ENCODE data around the gene MSRB3. TPM values are rescaled to one million over a fixed set of nuclear protein-coding genes. Genes with fewer than 3 reads are reported as not detected.

Gene MSRB3
- total and polyA plus RNA-seq, 2 donors (not counting 1 experiment from before 2014, with no cell fraction given) = 46.9 to 105 TPM

GRCh38 chr12:65511912-65512311, 233.4 kb downstream of the MSRB3 start:
- H3K27ac ChIP-seq (ENCODE audit: insufficient read depth, low read length) = no peak overlapping the region
- no peak overlapping the region for H3K4me3 ChIP-seq (replicated peaks in 1 of 4; ENCODE audit: control extremely low read depth in 1 of 4, insufficient read depth in 1 of 4, low read depth in 3 of 4, low read length in 4 of 4)
- no peak overlapping the region for H3K4me2 ChIP-seq (ENCODE audit: extremely low read depth, insufficient read depth, low read length)

More at GRCh38 chr12:65511912-65512311, 233.4 kb downstream of the MSRB3 start:
- H4K20me1 ChIP-seq (ENCODE audit: control insufficient read depth, extremely low read depth, insufficient read depth, low read length) = no peaks in the 10 kb centered on the region
- no peak overlapping the region for H3K9ac ChIP-seq (ENCODE audit: insufficient read depth, low read length)
- TF ChIP-seq CTCF (conservative IDR thresholded peaks at IDR 0.05 in 1 of 2, IDR thresholded peaks at IDR 0.05 in 1 of 2; ENCODE audit: low read depth in 1 of 2, low read length in 2 of 2) (no peak), EZH2 (IDR thresholded peaks at IDR 0.05; ENCODE audit: low read length, missing control alignments) (no peak)
- DNase-seq (ENCODE audit: low read depth in 2 of 2) = no peak
- no peaks in the 10 kb centered on the region for H3K79me2 ChIP-seq (ENCODE audit: control insufficient read depth, insufficient read depth, low read length)
- no peaks in the 10 kb centered on the region for H3K36me3 ChIP-seq (ENCODE audit: control insufficient read depth, insufficient read depth, low read length)
- no peaks in the 10 kb centered on the region for H3K9me3 ChIP-seq (ENCODE audit: control insufficient read depth, insufficient read depth, low read depth, low read length)
- peaks cover 4% of the 10 kb centered on the region for H3K4me1 ChIP-seq (ENCODE audit: control insufficient read depth, extremely low read depth, insufficient read depth, low read length)
- no peaks in the 10 kb centered on the region for H3K27me3 ChIP-seq (ENCODE audit: control insufficient read depth, insufficient read depth, low read length)
- H2AFZ ChIP-seq (ENCODE audit: low read length) = no peak overlapping the region

Other genes starting within 250 kb of the MSRB3 start
- gene WIF1, start 157.4 kb upstream of the MSRB3 start, total RNA-seq = under 0.01 TPM in 1 of 2 replicates, not detected in the other
- 0.02 and 0.33 TPM in 2 replicates for gene WIF1, start 157.4 kb upstream of the MSRB3 start, polyA plus RNA-seq
- 17.7 and 18.5 TPM in 2 replicates for gene LEMD3, start 109.1 kb upstream of the MSRB3 start, total RNA-seq
- 10.1 and 11.5 TPM in 2 replicates for gene LEMD3, start 109.1 kb upstream of the MSRB3 start, polyA plus RNA-seq